GM18907 (cell line): Measurements from ENCODE around the gene CTU2.
A peak's percentile ranks its signal among the peaks of the same experiment; 100 is the strongest.

ENCODE experiments used
- ATAC-seq: cut with Tn5 transposase; IDR thresholded peaks from one replicate; pipeline ENCODE4 v1.9.1; 2021; ENCODE audit warnings: mild to moderate bottlenecking, moderate library complexity; ENCODE audit not compliant: unreplicated experiment

The CTU2 gene

GRCh38 chr16:88726981-88727380 is 20.7 kb downstream of the CTU2 start:
- no peak for ATAC-seq

GRCh38 chr16:88727871-88728270 is 21.6 kb downstream of the CTU2 start:
- no peak for ATAC-seq

- no peak for ATAC-seq
These were observed 24.6 kb downstream of the CTU2 start for GRCh38 chr16:88730632-88731607.

GRCh38 chr16:88731699-88732098 is 25.4 kb downstream of the CTU2 start:
- ATAC-seq, result no peak

- ATAC-seq, result no peak
These were observed 26.1 kb downstream of the CTU2 start for GRCh38 chr16:88732172-88732960.

GRCh38 chr16:88732961-88733294 is 26.6 kb downstream of the CTU2 start:
- no peak for ATAC-seq

GRCh38 chr16:88733630-88734360 is 27.5 kb downstream of the CTU2 start:
- no peak for ATAC-seq

- ATAC-seq, result no peak
These were observed 28.0 kb downstream of the CTU2 start for GRCh38 chr16:88734361-88734728.

- no peak for ATAC-seq
These were observed 28.8 kb downstream of the CTU2 start for GRCh38 chr16:88735121-88735520.

- no peak for ATAC-seq
These were observed 29.3 kb downstream of the CTU2 start for GRCh38 chr16:88735616-88736015.

GRCh38 chr16:88736088-88736487 is 29.8 kb downstream of the CTU2 start:
- no peak for ATAC-seq

GRCh38 chr16:88736496-88736895 is 30.2 kb downstream of the CTU2 start:
- ATAC-seq, result no peak

GRCh38 chr16:88737298-88738150 is 31.2 kb downstream of the CTU2 start:
- ATAC-seq, result peak; percentile 52

- no peak for ATAC-seq
These were observed 32.1 kb downstream of the CTU2 start for GRCh38 chr16:88738151-88739084.

- no peak for ATAC-seq
These were observed 33.1 kb downstream of the CTU2 start for GRCh38 chr16:88739139-88739976.

- no peak for ATAC-seq
These were observed 33.8 kb downstream of the CTU2 start for GRCh38 chr16:88739977-88740726.

GRCh38 chr16:88740727-88741055 is 34.4 kb downstream of the CTU2 start:
- ATAC-seq, result no peak

GRCh38 chr16:88741368-88741767 is 35.1 kb downstream of the CTU2 start:
- no peak for ATAC-seq
